PC-9 (cell line): ENCODE data around the gene DMRTB1.

Experiments
- EZH2 ChIP-seq: fragments of 200-600 bp; sonication (generic); IDR thresholded peaks from 2 replicates; pipeline ENCODE4 v1.8.0; 2017; ENCODE audit warnings: antibody characterized with exemption, low read depth
- TF ChIP-seq, protein P1 (sequence below): fragments of 200-600 bp; sonication (generic); conservative IDR thresholded peaks from 2 replicates; pipeline ENCODE4 v1.6.1; 2017; ENCODE audit warnings: mixed run types, antibody characterized with exemption, mild to moderate bottlenecking, moderate library complexity

DNA sequence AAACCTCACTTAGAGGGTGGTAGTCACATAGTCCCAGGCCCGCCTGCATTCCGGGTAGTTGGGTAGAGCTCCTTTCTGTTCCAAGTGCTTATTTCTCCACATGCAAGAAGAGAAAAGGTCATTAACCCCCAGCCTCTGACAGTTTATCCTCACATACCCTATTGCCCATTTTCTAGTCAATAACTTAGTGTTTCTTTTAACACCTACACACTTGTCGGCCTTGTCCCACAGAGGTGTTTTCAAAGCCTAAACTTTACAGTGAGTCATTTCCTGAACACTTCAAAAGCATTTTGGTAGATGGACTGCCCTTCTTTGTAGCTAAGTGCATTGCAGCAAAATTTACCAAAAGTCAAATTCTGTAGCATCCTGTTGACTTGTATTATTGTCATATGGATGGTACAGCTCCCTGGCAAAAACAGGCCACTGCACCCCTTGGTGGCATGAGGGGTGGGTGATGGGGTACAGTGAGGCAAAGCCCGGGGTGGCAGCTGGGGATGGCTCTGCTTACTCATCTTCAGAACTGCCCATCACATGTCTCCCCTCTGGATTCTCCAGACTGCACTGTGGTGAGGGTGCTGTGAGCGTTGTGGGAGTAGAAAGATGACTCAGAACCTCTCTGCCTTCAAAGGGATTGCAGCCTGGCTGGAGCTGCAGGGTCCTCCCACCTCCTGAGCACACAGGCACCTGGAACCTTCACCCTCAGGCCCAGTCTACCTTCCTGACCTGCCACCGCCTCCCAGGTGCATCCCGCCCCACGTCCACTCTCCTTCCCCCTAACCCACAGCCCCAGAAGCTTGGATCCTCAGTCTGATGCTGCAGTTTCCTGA, 45.8 kb upstream of the DMRTB1 start:
- no peak for TF ChIP-seq EZH2
- TF ChIP-seq, protein P1, sequence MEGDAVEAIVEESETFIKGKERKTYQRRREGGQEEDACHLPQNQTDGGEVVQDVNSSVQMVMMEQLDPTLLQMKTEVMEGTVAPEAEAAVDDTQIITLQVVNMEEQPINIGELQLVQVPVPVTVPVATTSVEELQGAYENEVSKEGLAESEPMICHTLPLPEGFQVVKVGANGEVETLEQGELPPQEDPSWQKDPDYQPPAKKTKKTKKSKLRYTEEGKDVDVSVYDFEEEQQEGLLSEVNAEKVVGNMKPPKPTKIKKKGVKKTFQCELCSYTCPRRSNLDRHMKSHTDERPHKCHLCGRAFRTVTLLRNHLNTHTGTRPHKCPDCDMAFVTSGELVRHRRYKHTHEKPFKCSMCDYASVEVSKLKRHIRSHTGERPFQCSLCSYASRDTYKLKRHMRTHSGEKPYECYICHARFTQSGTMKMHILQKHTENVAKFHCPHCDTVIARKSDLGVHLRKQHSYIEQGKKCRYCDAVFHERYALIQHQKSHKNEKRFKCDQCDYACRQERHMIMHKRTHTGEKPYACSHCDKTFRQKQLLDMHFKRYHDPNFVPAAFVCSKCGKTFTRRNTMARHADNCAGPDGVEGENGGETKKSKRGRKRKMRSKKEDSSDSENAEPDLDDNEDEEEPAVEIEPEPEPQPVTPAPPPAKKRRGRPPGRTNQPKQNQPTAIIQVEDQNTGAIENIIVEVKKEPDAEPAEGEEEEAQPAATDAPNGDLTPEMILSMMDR = no peak
